GM15510 (cell line): ENCODE measurements around the gene ALCAM.

Source experiments
- POLR2A ChIP-seq: IDR thresholded peaks from 3 replicates; pipeline ENCODE4 v1.6.1; 2011; ENCODE audit warnings: borderline replicate concordance; ENCODE audit not compliant: insufficient read length; ENCODE audit errors: extremely low read depth

Gene ALCAM

GRCh38 chr3:105580296-105580965 is 213.7 kb downstream of the ALCAM start:
- TF ChIP-seq POLR2A: no peak

- TF ChIP-seq POLR2A: no peak
Observed at GRCh38 chr3:105582015-105582414, 215.3 kb downstream of the ALCAM start.

GRCh38 chr3:105584003-105584790 is 217.5 kb downstream of the ALCAM start:
- no peak for TF ChIP-seq POLR2A

- TF ChIP-seq POLR2A: no peak
Observed at GRCh38 chr3:105593315-105593714, 226.6 kb downstream of the ALCAM start.

GRCh38 chr3:105594219-105594618 is 227.5 kb downstream of the ALCAM start:
- TF ChIP-seq POLR2A: no peak

GRCh38 chr3:105598042-105598796 is 231.5 kb downstream of the ALCAM start:
- TF ChIP-seq POLR2A: no peak

- TF ChIP-seq POLR2A: no peak
Observed at GRCh38 chr3:105599350-105599749, 232.6 kb downstream of the ALCAM start.

- no peak for TF ChIP-seq POLR2A
Observed at GRCh38 chr3:105606016-105606415, 239.3 kb downstream of the ALCAM start.

- no peak for TF ChIP-seq POLR2A
Observed at GRCh38 chr3:105608623-105609022, 241.9 kb downstream of the ALCAM start.

GRCh38 chr3:105610473-105610872 is 243.8 kb downstream of the ALCAM start:
- no peak for TF ChIP-seq POLR2A

- no peak for TF ChIP-seq POLR2A
Observed at GRCh38 chr3:105611304-105612192, 244.8 kb downstream of the ALCAM start.

GRCh38 chr3:105613120-105613519 is 246.4 kb downstream of the ALCAM start:
- no peak for TF ChIP-seq POLR2A

GRCh38 chr3:105614288-105615030 is 247.8 kb downstream of the ALCAM start:
- TF ChIP-seq POLR2A: no peak

GRCh38 chr3:105615814-105616213 is 249.1 kb downstream of the ALCAM start:
- TF ChIP-seq POLR2A: no peak
